A549 (cell line): ENCODE results near the gene TRMT61A. TPM values are rescaled to one million over a fixed set of nuclear protein-coding genes. Genes with fewer than 3 reads are reported as not detected.
A peak's percentile ranks its signal among the peaks of the same experiment; 100 is the strongest.

Experiments used
- ATAC-seq, 2 experiments: fragments of 200-7000 bp in 1 of 2; fragments of >200 bp in 1 of 2; cut with Nextera tagmentation in 1 of 2; cut with Tn5 transposase in 1 of 2; 3 replicates each; pipeline versions ENCODE4 v1.8.0 to v1.9.1; 2018 to 2020; ENCODE audit warnings: mild to moderate bottlenecking in 1 of 2, moderate library complexity in 1 of 2
- CTCF ChIA-PET: fragments of 300-600 bp; sonication (Branson Sonifier 250); formaldehyde crosslinking; extraction: SDS; loops from one replicate; lab custom pipeline; 2021; ENCODE audit warnings: antibody characterized with exemption, inconsistent platforms; lab: Yijun Ruan, JAX
- POLR2A ChIA-PET: fragments of 350-600 bp; formaldehyde crosslinking; extraction: SDS; loops from one replicate; lab custom pipeline; 2021; ENCODE audit warnings: antibody characterized with exemption, inconsistent platforms; lab: Yijun Ruan, JAX
- DNase-seq, 2 experiments: peaks; one replicate each; pipeline versions ENCODE4 v3.0.0 to v3.0.0-alpha.2; 2011 to 2016; ENCODE audit warnings: low read depth in 1 of 2, low spot score in 1 of 2
- FAIRE-seq: peaks from 2 replicates; lab custom pipeline; 2011; peaks lifted over from hg19 to GRCh38; lab: Jason Lieb, UNC
- H3K27ac ChIP-seq, 2 experiments: fragments of >200 bp; sonication (Bioruptor Twin); formaldehyde crosslinking; 3 replicates each; pipeline ENCODE4 v1.5.1; 2016 to 2017
- H3K4me1 ChIP-seq: fragments of >200 bp; sonication (Bioruptor Twin); formaldehyde crosslinking; 3 replicates; pipeline ENCODE4 v1.6.1; 2016
- H3K4me2 ChIP-seq: fragments of >200 bp; sonication (Bioruptor Twin); formaldehyde crosslinking; 3 replicates; pipeline ENCODE4 v1.6.1; 2016
- H3K4me3 ChIP-seq: fragments of >200 bp; sonication (Bioruptor Twin); formaldehyde crosslinking; 3 replicates; pipeline ENCODE4 v1.5.1; 2016
- H3K9me3 ChIP-seq: fragments of >200 bp; sonication (Bioruptor Twin); formaldehyde crosslinking; 3 replicates; pipeline ENCODE4 v1.6.1; 2016
- CBX2 ChIP-seq: fragments of 200-600 bp; sonication (generic); IDR thresholded peaks from 2 replicates; pipeline ENCODE4 v1.6.1; 2016; ENCODE audit warnings: low read depth, mild to moderate bottlenecking, borderline replicate concordance
- EHF ChIP-seq: fragments of 250-450 bp; sonication (Bioruptor Pico); IDR thresholded peaks from 2 replicates; pipeline ENCODE4 v1.5.0; 2020; ENCODE audit warnings: mild to moderate bottlenecking
- EP300 ChIP-seq, 2 experiments: fragments of >200 bp; sonication (Bioruptor Twin); formaldehyde crosslinking; IDR thresholded peaks; 2 replicates in 1 of 2; 3 replicates in 1 of 2; pipeline ENCODE4 v1.6.1; 2016 to 2017
- FOSB ChIP-seq: fragments of 250-450 bp; sonication (Bioruptor Pico); IDR thresholded peaks from 2 replicates; pipeline ENCODE4 v1.5.0; 2020; ENCODE audit warnings: mild to moderate bottlenecking, moderate library complexity
- FOSL2 ChIP-seq, 2 experiments: fragments of 450-650 bp in 1 of 2; fragments of >200 bp in 1 of 2; sonication (Bioruptor Twin) in 1 of 2; formaldehyde crosslinking; IDR thresholded peaks; 2 replicates each; pipeline versions ENCODE4 v1.5.0 to v1.6.1; 2016 to 2020; ENCODE audit warnings: mild to moderate bottlenecking in 1 of 2, moderate library complexity in 1 of 2
- HOXA7 ChIP-seq: fragments of 250-450 bp; sonication (Bioruptor Pico); IDR thresholded peaks from 2 replicates; pipeline ENCODE4 v1.5.0; 2020; ENCODE audit warnings: mild to moderate bottlenecking, moderate library complexity
- JUN ChIP-seq, 2 experiments: fragments of >200 bp; sonication (Bioruptor Twin); formaldehyde crosslinking; IDR thresholded peaks; 2 replicates in 1 of 2; 3 replicates in 1 of 2; pipeline ENCODE4 v1.6.1; 2016 to 2017
- JUNB ChIP-seq: fragments of >200 bp; sonication (Bioruptor Twin); formaldehyde crosslinking; IDR thresholded peaks from 2 replicates; pipeline ENCODE4 v1.6.1; 2016
- KDM1A ChIP-seq: fragments of 200-600 bp; sonication (generic); IDR thresholded peaks from 2 replicates; pipeline ENCODE4 v1.6.1; 2016; ENCODE audit warnings: low read depth, mild to moderate bottlenecking
- MAZ ChIP-seq: fragments of 150-350 bp; IDR thresholded peaks from 2 replicates; pipeline ENCODE4 v1.6.1; 2014; ENCODE audit warnings: antibody characterized with exemption, low read depth, low read length, borderline replicate concordance
- NPAS2 ChIP-seq: fragments of 250-450 bp; sonication (Bioruptor Pico); IDR thresholded peaks from 2 replicates; pipeline ENCODE4 v1.8.0; 2022; ENCODE audit warnings: mild to moderate bottlenecking, moderate library complexity, borderline replicate concordance
- POLR2A ChIP-seq: IDR thresholded peaks from 2 replicates; pipeline ENCODE4 v1.6.1; 2012; ENCODE audit warnings: mild to moderate bottlenecking, low read length
- RAD21 ChIP-seq, 2 experiments: fragments of >200 bp in 1 of 2; sonication (Bioruptor Twin) in 1 of 2; formaldehyde crosslinking in 1 of 2; IDR thresholded peaks in 1 of 2; conservative IDR thresholded peaks in 1 of 2; 2 replicates in 1 of 2; 3 replicates in 1 of 2; pipeline ENCODE4 v1.6.1; 2012 to 2018; ENCODE audit warnings: inconsistent platforms in 1 of 2
- RNF2 ChIP-seq: fragments of 200-600 bp; sonication (generic); IDR thresholded peaks from 2 replicates; pipeline ENCODE4 v1.6.1; 2016; ENCODE audit warnings: low read depth, mild to moderate bottlenecking, antibody characterized with exemption, moderate library complexity, borderline replicate concordance
- ZC3H11A ChIP-seq: fragments of 450-650 bp; IDR thresholded peaks from 2 replicates; pipeline ENCODE4 v1.6.1; 2014; ENCODE audit warnings: antibody characterized with exemption, mild to moderate bottlenecking
- ZSCAN20 ChIP-seq: fragments of 250-450 bp; sonication (Bioruptor Pico); IDR thresholded peaks from 2 replicates; pipeline ENCODE4 v1.8.0; 2022; ENCODE audit warnings: mild to moderate bottlenecking, moderate library complexity
- WGBS: methylation state at CpG from one replicate; pipeline ENCODE4 v1.1.6; 2017; ENCODE audit errors: missing lambda C conversion rate; 5-methylcytosine and 5-hydroxymethylcytosine counted together
- polyA plus RNA-seq, 4 experiments: library from polyadenylated mRNA; depleted of rRNA in 3 of 4; stranded (reverse); fragments of >200 nt; fragmentation: RNase III in 1 of 4; extraction: RNeasy Plus Mini Kit Qiagen cat#74134 plus additional on column Dnase treatment in 1 of 4; gene quantifications; 2 replicates in 3 of 4; 3 replicates in 1 of 4; pipeline ENCODE4 v1.2.3, GENCODE V29; 2011 to 2017
- TF ChIP-seq, protein P1 (sequence below): fragments of 250-450 bp; sonication (Bioruptor Pico); IDR thresholded peaks from 2 replicates; pipeline ENCODE4 v1.5.0; 2021; ENCODE audit warnings: mild to moderate bottlenecking, moderate library complexity, borderline replicate concordance
- TF ChIP-seq, protein P2 (sequence below): fragments of >200 bp; sonication (Bioruptor Twin); formaldehyde crosslinking; IDR thresholded peaks from 3 replicates; pipeline ENCODE4 v1.6.1; 2016
- TF ChIP-seq, protein P3 (sequence below): fragments of 200-600 bp; sonication (generic); IDR thresholded peaks from 2 replicates; pipeline ENCODE4 v1.6.1; 2016; ENCODE audit warnings: antibody characterized with exemption, mild to moderate bottlenecking, moderate library complexity
- TF ChIP-seq, protein P4 (sequence below): IDR thresholded peaks from 2 replicates; pipeline ENCODE4 v1.6.1; 2012
- TF ChIP-seq, protein P5 (sequence below): fragments of >200 bp; sonication (Bioruptor Twin); formaldehyde crosslinking; IDR thresholded peaks from 2 replicates; pipeline ENCODE4 v1.6.1; 2016

TRMT61A gene
- polyA plus RNA-seq, 2 of the 4 experiments (the other 2 are of a cell fraction): 8.3 to 19.4 TPM

DNA sequence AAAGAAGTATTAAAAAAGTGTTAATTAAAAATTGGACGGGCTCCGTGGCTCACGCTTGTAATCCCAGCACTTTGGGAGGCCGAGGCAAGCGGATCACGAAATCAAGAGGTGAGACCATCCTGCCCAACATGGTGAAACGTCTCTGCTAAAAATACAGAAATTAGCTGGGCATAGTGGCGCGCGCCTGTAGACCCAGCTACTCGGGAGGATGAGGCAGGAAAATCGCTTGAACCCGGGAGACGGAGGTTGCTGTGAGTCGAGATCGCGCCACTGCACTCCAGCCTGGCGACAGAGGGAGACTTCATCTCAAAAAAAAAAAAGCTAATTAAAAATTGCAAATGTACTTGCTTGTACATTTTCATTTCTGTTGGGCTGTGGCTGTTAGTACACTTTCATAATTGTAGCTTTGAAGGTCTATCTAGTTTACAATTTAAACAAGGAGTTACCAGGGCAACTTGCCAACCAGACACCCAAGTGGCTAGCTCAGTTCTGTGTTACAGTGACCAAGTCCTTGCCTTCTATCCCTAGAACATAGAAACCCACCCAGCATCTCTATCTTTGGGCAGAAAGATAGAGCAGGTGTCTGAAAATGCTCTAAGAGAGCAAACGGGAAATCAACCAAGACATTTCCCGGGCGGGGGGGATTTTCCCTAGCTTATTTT, 35.0 kb downstream of the TRMT61A start:
- TF ChIP-seq, protein P1, sequence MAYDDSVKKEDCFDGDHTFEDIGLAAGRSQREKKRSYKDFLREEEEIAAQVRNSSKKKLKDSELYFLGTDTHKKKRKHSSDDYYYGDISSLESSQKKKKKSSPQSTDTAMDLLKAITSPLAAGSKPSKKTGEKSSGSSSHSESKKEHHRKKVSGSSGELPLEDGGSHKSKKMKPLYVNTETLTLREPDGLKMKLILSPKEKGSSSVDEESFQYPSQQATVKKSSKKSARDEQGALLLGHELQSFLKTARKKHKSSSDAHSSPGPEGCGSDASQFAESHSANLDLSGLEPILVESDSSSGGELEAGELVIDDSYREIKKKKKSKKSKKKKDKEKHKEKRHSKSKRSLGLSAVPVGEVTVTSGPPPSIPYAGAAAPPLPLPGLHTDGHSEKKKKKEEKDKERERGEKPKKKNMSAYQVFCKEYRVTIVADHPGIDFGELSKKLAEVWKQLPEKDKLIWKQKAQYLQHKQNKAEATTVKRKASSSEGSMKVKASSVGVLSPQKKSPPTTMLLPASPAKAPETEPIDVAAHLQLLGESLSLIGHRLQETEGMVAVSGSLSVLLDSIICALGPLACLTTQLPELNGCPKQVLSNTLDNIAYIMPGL (CRISPR knock-in tag): no peak
- TF ChIP-seq, protein P2, sequence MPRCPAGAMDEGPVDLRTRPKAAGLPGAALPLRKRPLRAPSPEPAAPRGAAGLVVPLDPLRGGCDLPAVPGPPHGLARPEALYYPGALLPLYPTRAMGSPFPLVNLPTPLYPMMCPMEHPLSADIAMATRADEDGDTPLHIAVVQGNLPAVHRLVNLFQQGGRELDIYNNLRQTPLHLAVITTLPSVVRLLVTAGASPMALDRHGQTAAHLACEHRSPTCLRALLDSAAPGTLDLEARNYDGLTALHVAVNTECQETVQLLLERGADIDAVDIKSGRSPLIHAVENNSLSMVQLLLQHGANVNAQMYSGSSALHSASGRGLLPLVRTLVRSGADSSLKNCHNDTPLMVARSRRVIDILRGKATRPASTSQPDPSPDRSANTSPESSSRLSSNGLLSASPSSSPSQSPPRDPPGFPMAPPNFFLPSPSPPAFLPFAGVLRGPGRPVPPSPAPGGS: no peak
- no peak for TF ChIP-seq NPAS2 (CRISPR knock-in tag)
- TF ChIP-seq, protein P3, sequence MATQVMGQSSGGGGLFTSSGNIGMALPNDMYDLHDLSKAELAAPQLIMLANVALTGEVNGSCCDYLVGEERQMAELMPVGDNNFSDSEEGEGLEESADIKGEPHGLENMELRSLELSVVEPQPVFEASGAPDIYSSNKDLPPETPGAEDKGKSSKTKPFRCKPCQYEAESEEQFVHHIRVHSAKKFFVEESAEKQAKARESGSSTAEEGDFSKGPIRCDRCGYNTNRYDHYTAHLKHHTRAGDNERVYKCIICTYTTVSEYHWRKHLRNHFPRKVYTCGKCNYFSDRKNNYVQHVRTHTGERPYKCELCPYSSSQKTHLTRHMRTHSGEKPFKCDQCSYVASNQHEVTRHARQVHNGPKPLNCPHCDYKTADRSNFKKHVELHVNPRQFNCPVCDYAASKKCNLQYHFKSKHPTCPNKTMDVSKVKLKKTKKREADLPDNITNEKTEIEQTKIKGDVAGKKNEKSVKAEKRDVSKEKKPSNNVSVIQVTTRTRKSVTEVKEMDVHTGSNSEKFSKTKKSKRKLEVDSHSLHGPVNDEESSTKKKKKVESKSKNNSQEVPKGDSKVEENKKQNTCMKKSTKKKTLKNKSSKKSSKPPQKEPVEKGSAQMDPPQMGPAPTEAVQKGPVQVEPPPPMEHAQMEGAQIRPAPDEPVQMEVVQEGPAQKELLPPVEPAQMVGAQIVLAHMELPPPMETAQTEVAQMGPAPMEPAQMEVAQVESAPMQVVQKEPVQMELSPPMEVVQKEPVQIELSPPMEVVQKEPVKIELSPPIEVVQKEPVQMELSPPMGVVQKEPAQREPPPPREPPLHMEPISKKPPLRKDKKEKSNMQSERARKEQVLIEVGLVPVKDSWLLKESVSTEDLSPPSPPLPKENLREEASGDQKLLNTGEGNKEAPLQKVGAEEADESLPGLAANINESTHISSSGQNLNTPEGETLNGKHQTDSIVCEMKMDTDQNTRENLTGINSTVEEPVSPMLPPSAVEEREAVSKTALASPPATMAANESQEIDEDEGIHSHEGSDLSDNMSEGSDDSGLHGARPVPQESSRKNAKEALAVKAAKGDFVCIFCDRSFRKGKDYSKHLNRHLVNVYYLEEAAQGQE: no peak
- FAIRE-seq (no peak), ATAC-seq (no peak), DNase-seq (no peak)
- peak overlapping the region; percentile 86 for H3K4me2 ChIP-seq
- H3K4me1 ChIP-seq: peaks cover 26% of the 10 kb centered on the region
- ChIA-PET POLR2A (no interaction called here), CTCF (interaction anchor here (3.9 kb wide), 1 partner anchor 12 kb away, joined by 19 read pairs; no protein-coding TSS in a partner anchor)
- peak overlapping the region; percentile 95 to 98; a peak in 5 of 6 replicates for H3K27ac ChIP-seq
- H3K4me3 ChIP-seq: peak overlapping the region; percentile 99
- 67% methylated on average over 21 of the region's 21 CpGs for WGBS
- H3K9me3 ChIP-seq: no peaks in the 10 kb centered on the region

DNA sequence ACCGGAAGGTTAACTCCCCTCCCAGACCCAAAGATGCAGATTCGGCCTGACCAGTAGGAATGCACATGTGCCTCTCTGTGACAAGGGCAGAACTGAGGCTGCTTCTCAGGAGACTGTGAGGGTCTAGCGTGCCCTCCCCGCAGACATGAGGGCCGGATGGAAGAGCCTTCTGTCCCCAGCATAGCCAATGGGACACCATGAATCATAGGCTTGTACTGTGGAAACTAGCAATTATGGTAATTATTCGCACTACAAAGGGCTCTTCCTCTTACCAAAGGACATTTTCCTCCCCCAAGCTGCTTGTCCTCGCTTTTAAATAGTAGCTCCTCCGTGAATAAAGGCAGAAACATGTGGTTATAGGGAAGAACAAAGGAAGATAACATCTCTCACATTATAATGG, 40.0 kb downstream of the TRMT61A start:
- no peak for TF ChIP-seq RAD21 (conservative IDR thresholded peaks at IDR 0.05 in 1 of 2, IDR thresholded peaks at IDR 0.05 in 1 of 2)
- TF ChIP-seq ZSCAN20: no peak
- TF ChIP-seq, protein P3: no peak
- no peak for TF ChIP-seq KDM1A
- TF ChIP-seq ZC3H11A: no peak
- no peak for TF ChIP-seq JUNB
- TF ChIP-seq, protein P4, sequence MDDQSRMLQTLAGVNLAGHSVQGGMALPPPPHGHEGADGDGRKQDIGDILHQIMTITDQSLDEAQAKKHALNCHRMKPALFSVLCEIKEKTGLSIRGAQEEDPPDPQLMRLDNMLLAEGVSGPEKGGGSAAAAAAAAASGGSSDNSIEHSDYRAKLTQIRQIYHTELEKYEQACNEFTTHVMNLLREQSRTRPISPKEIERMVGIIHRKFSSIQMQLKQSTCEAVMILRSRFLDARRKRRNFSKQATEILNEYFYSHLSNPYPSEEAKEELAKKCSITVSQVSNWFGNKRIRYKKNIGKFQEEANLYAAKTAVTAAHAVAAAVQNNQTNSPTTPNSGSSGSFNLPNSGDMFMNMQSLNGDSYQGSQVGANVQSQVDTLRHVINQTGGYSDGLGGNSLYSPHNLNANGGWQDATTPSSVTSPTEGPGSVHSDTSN: no peak
- no peak for TF ChIP-seq EHF (CRISPR knock-in tag)
- TF ChIP-seq, protein P5, sequence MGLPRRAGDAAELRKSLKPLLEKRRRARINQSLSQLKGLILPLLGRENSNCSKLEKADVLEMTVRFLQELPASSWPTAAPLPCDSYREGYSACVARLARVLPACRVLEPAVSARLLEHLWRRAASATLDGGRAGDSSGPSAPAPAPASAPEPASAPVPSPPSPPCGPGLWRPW: no peak
- TF ChIP-seq FOSB: no peak
- no peak for TF ChIP-seq JUN (IDR thresholded peaks at IDR 0.05)
- no peak for TF ChIP-seq POLR2A
- TF ChIP-seq FOSL2 (IDR thresholded peaks at IDR 0.05): no peak
- TF ChIP-seq FOSL2 (CRISPR knock-in tag; IDR thresholded peaks at IDR 0.05): no peak
- TF ChIP-seq HOXA7: no peak
- TF ChIP-seq CBX2: no peak
- TF ChIP-seq MAZ: no peak
- TF ChIP-seq EP300 (IDR thresholded peaks at IDR 0.05): no peak
- TF ChIP-seq RNF2: no peak
- no peaks in the 10 kb centered on the region for H3K9me3 ChIP-seq
- CTCF ChIA-PET: interaction anchor here (0.7 to 1.3 kb wide), 4 partner anchors 22 to 340 kb away, joined by 3 to 4 read pairs (median 3); no protein-coding TSS in a partner anchor
- FAIRE-seq: no peak
- H3K27ac ChIP-seq: no peak overlapping the region
- no peak overlapping the region for H3K4me3 ChIP-seq
- no peak for DNase-seq
- POLR2A ChIA-PET: no interaction called here
- H3K4me2 ChIP-seq: no peak overlapping the region
- ATAC-seq: no peak
- peaks cover 8% of the 10 kb centered on the region; the same call in 1 of the 3 replicates for H3K4me1 ChIP-seq
- WGBS: 88% methylated on average over 8 of the region's 8 CpGs
